Ascending aorta (tissue), 2 donors: Measurements from ENCODE around the gene HCCS. TPM values are rescaled to one million over a fixed set of nuclear protein-coding genes. Genes with fewer than 3 reads are reported as not detected.

ENCODE experiments used
- DNase-seq, 2 donors: peaks; one replicate each; pipeline ENCODE4 v3.0.0-alpha.2; 2019; ENCODE audit warnings: low spot score in 2 of 2
- H3K27ac ChIP-seq, 2 donors: fragments of 200-600 bp; sonication (generic); one replicate each; pipeline ENCODE4 v1.5.1; 2016 to 2017; ENCODE audit warnings: mild to moderate bottlenecking in 1 of 2
- H3K27me3 ChIP-seq: fragments of 200-600 bp; sonication (generic); one replicate; pipeline ENCODE4 v1.5.1; 2017
- H3K36me3 ChIP-seq, 2 donors: fragments of 200-600 bp; sonication (generic); one replicate each; pipeline ENCODE4 v1.5.1; 2016
- H3K4me1 ChIP-seq, 2 donors: fragments of 200-600 bp; sonication (generic); one replicate each; pipeline ENCODE4 v1.5.1; 2016 to 2017; ENCODE audit warnings: mild to moderate bottlenecking in 1 of 2
- H3K4me3 ChIP-seq, 2 donors: fragments of 200-600 bp; sonication (generic); one replicate each; pipeline ENCODE4 v1.5.1; 2016 to 2017; ENCODE audit warnings: mild to moderate bottlenecking in 1 of 2
- H3K9me3 ChIP-seq, 2 donors: fragments of 200-600 bp; sonication (generic); one replicate each; pipeline ENCODE4 v1.5.1; 2016
- CTCF ChIP-seq, 3 experiments: fragments of 200-600 bp in 2 of 3; fragments of 450-650 bp in 1 of 3; sonication (generic) in 2 of 3; IDR thresholded peaks; one replicate each; pipeline ENCODE4 v1.5.1; 2016 to 2019; ENCODE audit warnings: antibody characterized with exemption in 3 of 3, mild to moderate bottlenecking in 1 of 3, moderate library complexity in 1 of 3
- intact Hi-C: fragments of 100-400 bp; cut with DNase I; formaldehyde crosslinking; loops from one replicate; pipeline ENCODE4 v1.15.1; 2023
- total RNA-seq: library from RNA; depleted of rRNA; stranded (reverse); fragments of >200 nt; gene quantifications from one replicate; pipeline ENCODE4 v1.1.0, GENCODE V29; 2016

The HCCS gene
- total RNA-seq, 1 donor from 2014 or later = 65.0 TPM

GRCh38 chrX:11146411-11146810 is 35.3 kb downstream of the HCCS start:
- intact Hi-C loops = no loop called here
- no peak for TF ChIP-seq CTCF (IDR thresholded peaks at IDR 0.05)
- no peak for DNase-seq
- H3K4me3 ChIP-seq = no peak overlapping the region
- no peaks in the 10 kb centered on the region for H3K36me3 ChIP-seq
- no peaks in the 10 kb centered on the region for H3K27me3 ChIP-seq
- no peak overlapping the region for H3K27ac ChIP-seq
- no peaks in the 10 kb centered on the region for H3K9me3 ChIP-seq
- H3K4me1 ChIP-seq = no peaks in the 10 kb centered on the region

- DNase-seq = no peak
- Histone ChIP-seq H3K4me1 (no peaks in the 10 kb centered on the region), H3K36me3 (no peaks in the 10 kb centered on the region), H3K9me3 (no peaks in the 10 kb centered on the region), H3K27me3 (no peaks in the 10 kb centered on the region), H3K4me3 (no peak overlapping the region), H3K27ac (no peak overlapping the region)
- intact Hi-C loops = no loop called here
- TF ChIP-seq CTCF (IDR thresholded peaks at IDR 0.05) = no peak
These were observed 37.3 kb downstream of the HCCS start for GRCh38 chrX:11148401-11148800.

GRCh38 chrX:11151799-11152559 is 40.8 kb downstream of the HCCS start:
- Histone ChIP-seq H3K4me1 (no peaks in the 10 kb centered on the region), H3K27ac (no peak overlapping the region), H3K9me3 (no peaks in the 10 kb centered on the region), H3K27me3 (no peaks in the 10 kb centered on the region), H3K4me3 (no peak overlapping the region), H3K36me3 (no peaks in the 10 kb centered on the region)
- no peak for DNase-seq
- no peak for TF ChIP-seq CTCF (IDR thresholded peaks at IDR 0.05)
- intact Hi-C loops = no loop called here

- H3K36me3 ChIP-seq = no peaks in the 10 kb centered on the region
- H3K27me3 ChIP-seq = no peaks in the 10 kb centered on the region
These were observed 48.0 kb downstream of the HCCS start for GRCh38 chrX:11159149-11159548.

GRCh38 chrX:11164433-11164832 is 53.3 kb downstream of the HCCS start:
- no peak for DNase-seq
- TF ChIP-seq CTCF (IDR thresholded peaks at IDR 0.05) = no peak
- H3K4me3 ChIP-seq = no peak overlapping the region
- peaks cover 0 to 6% of the 10 kb centered on the region in 2 donors for H3K36me3 ChIP-seq
- no peak overlapping the region for H3K27ac ChIP-seq
- intact Hi-C loops = no loop called here
- no peaks in the 10 kb centered on the region for H3K27me3 ChIP-seq
- H3K4me1 ChIP-seq = no peaks in the 10 kb centered on the region
- H3K9me3 ChIP-seq = no peaks in the 10 kb centered on the region

More at GRCh38 chrX:11159149-11159548, 48.0 kb downstream of the HCCS start:
- H3K9me3 ChIP-seq = no peaks in the 10 kb centered on the region
- no peak overlapping the region for H3K4me3 ChIP-seq
- TF ChIP-seq CTCF (IDR thresholded peaks at IDR 0.05) = no peak
- intact Hi-C loops = no loop called here
- H3K27ac ChIP-seq = no peak overlapping the region
- H3K4me1 ChIP-seq = no peaks in the 10 kb centered on the region
- no peak for DNase-seq
